Neutrophil (primary cell): ENCODE measurements around the gene ACTR6.
"Not testable (repeated sequence)": the region's sequence is repeated elsewhere in the genome, so short reads cannot be mapped to it uniquely, and the experiment has no call there.

Source experiments
- H3K27ac ChIP-seq: fragments of 200-600 bp; sonication (generic); 2 replicates; pipeline ENCODE4 v1.5.1; 2016; ENCODE audit warnings: mild to moderate bottlenecking, moderate library complexity
- H3K27me3 ChIP-seq: fragments of 200-600 bp; sonication (generic); 2 replicates; pipeline ENCODE4 v1.6.0; 2016; ENCODE audit warnings: mild to moderate bottlenecking
- H3K36me3 ChIP-seq: fragments of 200-600 bp; sonication (generic); 2 replicates; pipeline ENCODE4 v1.5.1; 2017
- H3K4me1 ChIP-seq, 2 experiments: fragments of 200-600 bp in 1 of 2; sonication (generic) in 1 of 2; 1 replicate in 1 of 2; 2 replicates in 1 of 2; pipeline versions ENCODE4 v1.5.1 to v1.6.1; 2013 to 2016; ENCODE audit warnings: low read depth in 1 of 2, low read length in 1 of 2, mild to moderate bottlenecking in 1 of 2, moderate library complexity in 1 of 2; ENCODE audit not compliant: control insufficient read depth in 1 of 2, insufficient read depth in 1 of 2
- H3K4me3 ChIP-seq, 2 experiments: fragments of 200-600 bp in 1 of 2; sonication (generic) in 1 of 2; 1 replicate in 1 of 2; 2 replicates in 1 of 2; pipeline ENCODE4 v1.5.1; 2013 to 2016; ENCODE audit warnings: low read depth in 1 of 2, low read length in 1 of 2, mild to moderate bottlenecking in 1 of 2, moderate library complexity in 1 of 2
- H3K9me3 ChIP-seq: fragments of 200-600 bp; sonication (generic); 2 replicates; pipeline ENCODE4 v1.5.1; 2016
- CTCF ChIP-seq: fragments of 200-600 bp; sonication (generic); IDR thresholded peaks from 2 replicates; pipeline ENCODE4 v1.5.1; 2016; ENCODE audit warnings: antibody characterized with exemption

Gene ACTR6

GRCh38 chr12:100254876-100255275 lies 54.3 kb downstream of the ACTR6 start:
- no peak for TF ChIP-seq CTCF
- H3K27ac ChIP-seq = no peak overlapping the region
- H3K36me3 ChIP-seq = no peaks in the 10 kb centered on the region
- H3K27me3 ChIP-seq = no peaks in the 10 kb centered on the region
- H3K4me1 ChIP-seq = no peaks in the 10 kb centered on the region
- no peaks in the 10 kb centered on the region for H3K9me3 ChIP-seq
- no peak overlapping the region for H3K4me3 ChIP-seq

DNA sequence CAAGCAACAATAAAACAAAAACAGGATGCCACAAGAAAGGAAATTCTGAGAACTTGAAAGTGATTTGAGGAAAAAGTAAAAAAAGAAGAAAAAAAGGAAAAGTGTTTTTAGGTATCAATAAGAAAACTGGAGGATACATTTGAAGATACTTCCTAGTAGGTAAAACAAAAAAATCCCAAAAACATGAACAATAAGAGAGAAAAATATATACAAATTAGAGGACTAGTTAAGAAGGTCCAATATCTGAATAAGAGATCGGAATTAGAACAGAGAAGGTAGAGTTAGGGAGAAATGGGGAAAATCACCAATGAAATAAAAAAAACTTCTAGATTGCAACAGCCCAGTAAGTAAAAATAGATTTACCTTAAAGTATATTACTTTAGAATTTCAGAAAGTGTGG lies 57.5 kb downstream of the ACTR6 start:
- Histone ChIP-seq H3K4me3 (no peak overlapping the region), H3K9me3 (no peaks in the 10 kb centered on the region), H3K27ac (no peak overlapping the region), H3K27me3 (no peaks in the 10 kb centered on the region), H3K36me3 (no peaks in the 10 kb centered on the region), H3K4me1 (no peaks in the 10 kb centered on the region)
- TF ChIP-seq CTCF = no peak

- Histone ChIP-seq H3K36me3 (no peaks in the 10 kb centered on the region), H3K9me3 (no peaks in the 10 kb centered on the region), H3K27ac (no peak overlapping the region), H3K4me1 (peaks cover 9 to 13% of the 10 kb centered on the region in 2 experiments), H3K4me3 (no peak overlapping the region), H3K27me3 (no peaks in the 10 kb centered on the region)
- TF ChIP-seq CTCF = no peak
These were observed 62.5 kb downstream of the ACTR6 start for GRCh38 chr12:100263131-100263530.

DNA sequence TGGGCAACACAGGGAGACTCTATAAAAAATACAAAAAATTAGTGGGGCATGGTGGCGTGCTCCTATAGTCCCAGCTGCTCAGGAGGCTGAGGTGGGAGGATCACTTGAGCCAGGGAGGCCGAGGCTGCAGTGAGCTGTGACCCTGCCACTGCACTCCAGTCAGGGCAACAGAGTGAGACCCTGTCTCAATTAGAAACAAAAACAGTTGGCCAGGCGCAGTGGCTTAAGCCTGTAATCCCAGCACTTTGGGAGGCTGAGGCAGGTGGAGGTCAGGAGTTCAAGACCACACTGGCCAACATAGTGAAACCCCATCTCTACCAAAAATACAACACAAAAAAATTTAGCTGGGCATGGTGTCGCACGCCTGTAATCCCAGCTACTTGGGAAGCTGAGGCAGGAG lies 64.5 kb downstream of the ACTR6 start:
- not testable (repeated sequence) for H3K27ac ChIP-seq, H3K27me3 ChIP-seq, H3K9me3 ChIP-seq, H3K4me3 ChIP-seq, H3K36me3 ChIP-seq
- peaks cover 25 to 30% of the 10 kb centered on the region in 2 experiments for H3K4me1 ChIP-seq

GRCh38 chr12:100265732-100266584 lies 65.3 kb downstream of the ACTR6 start:
- Histone ChIP-seq H3K27ac (peak overlapping the region; percentile 97), H3K9me3 (no peaks in the 10 kb centered on the region), H3K36me3 (no peaks in the 10 kb centered on the region), H3K4me1 (peaks cover 25 to 30% of the 10 kb centered on the region in 2 experiments), H3K27me3 (no peaks in the 10 kb centered on the region), H3K4me3 (peak overlapping the region; percentile 75 to 98)
- no peak for TF ChIP-seq CTCF

GRCh38 chr12:100266585-100266834 lies 65.9 kb downstream of the ACTR6 start:
- TF ChIP-seq CTCF = no peak
- H3K4me3 ChIP-seq = peak overlapping the region; percentile 75 to 98
- peaks cover 25 to 33% of the 10 kb centered on the region in 2 experiments for H3K4me1 ChIP-seq
- H3K9me3 ChIP-seq = no peaks in the 10 kb centered on the region
- H3K27me3 ChIP-seq = no peaks in the 10 kb centered on the region
- no peaks in the 10 kb centered on the region for H3K36me3 ChIP-seq
- peak overlapping the region; percentile 97 for H3K27ac ChIP-seq
